HEK293T (cell line): Measurements from ENCODE around the gene TMEM245.

Source experiments
- ARNT ChIP-seq: fragments of 450-650 bp; IDR thresholded peaks from 2 replicates; pipeline ENCODE4 v1.6.1; 2017; ENCODE audit warnings: mild to moderate bottlenecking
- HDGF ChIP-seq: fragments of 450-650 bp; IDR thresholded peaks from 2 replicates; pipeline ENCODE4 v1.6.1; 2017; ENCODE audit warnings: antibody characterized with exemption, borderline replicate concordance
- NFRKB ChIP-seq: fragments of 450-650 bp; IDR thresholded peaks from 2 replicates; pipeline ENCODE4 v1.6.1; 2016; ENCODE audit warnings: mild to moderate bottlenecking, moderate library complexity
- SUZ12 ChIP-seq: fragments of 450-650 bp; IDR thresholded peaks from 2 replicates; pipeline ENCODE4 v1.6.1; 2016; ENCODE audit warnings: mild to moderate bottlenecking
- TARDBP ChIP-seq: fragments of 450-650 bp; IDR thresholded peaks from 2 replicates; pipeline ENCODE4 v1.6.1; 2016

- TF ChIP-seq ARNT (no peak), NFRKB (no peak), HDGF (no peak), SUZ12 (no peak), TARDBP (no peak)
Observed at GRCh38 chr9:109124121-109124520, 4.4 kb upstream of the TMEM245 start.
